Right cardiac atrium (tissue), 5 donors: Measurements from ENCODE around the gene TRIO. TPM values are rescaled to one million over a fixed set of nuclear protein-coding genes. Genes with fewer than 3 reads are reported as not detected.
A peak's percentile ranks its signal among the peaks of the same experiment; 100 is the strongest.

ENCODE experiments used
- ATAC-seq, 2 donors: fragments of 200-7000 bp; cut with Tn5 transposase; one replicate each; pipeline versions ENCODE4 v1.8.0 to v1.9.1; 2020; ENCODE audit warnings: moderate library complexity in 2 of 2, mild to moderate bottlenecking in 1 of 2
- DNase-seq, 3 donors: peaks; one replicate each; pipeline ENCODE4 v3.0.0-alpha.2; 2020
- H3K27ac ChIP-seq: one replicate; pipeline ENCODE4 v1.5.1; 2013; ENCODE audit warnings: mild to moderate bottlenecking, low read length, control low read depth, moderate library complexity
- H3K27me3 ChIP-seq: one replicate; pipeline ENCODE4 v1.6.1; 2013; ENCODE audit not compliant: control insufficient read depth, insufficient read depth
- H3K4me1 ChIP-seq: one replicate; pipeline ENCODE4 v1.6.1; 2013; ENCODE audit warnings: low read length; ENCODE audit not compliant: control insufficient read depth, insufficient read depth
- H3K4me3 ChIP-seq: one replicate; pipeline ENCODE4 v1.5.1; 2013; ENCODE audit warnings: low read length, control low read depth
- H3K9me3 ChIP-seq: one replicate; pipeline ENCODE4 v1.6.1; 2013; ENCODE audit warnings: low read length; ENCODE audit not compliant: control insufficient read depth
- WGBS: extraction: QIAGEN DNeasy Blood & Tissue Kit; methylation state at CpG from one replicate; pipeline ENCODE4 v1.1.7; 2013; 5-methylcytosine and 5-hydroxymethylcytosine counted together
- intact Hi-C, 4 donors: fragments of 100-400 bp; cut with DNase I; formaldehyde crosslinking; loops; one replicate each; pipeline versions ENCODE4 v1.11.0 to v1.14.0; 2022 to 2023
- polyA plus RNA-seq: library from polyadenylated mRNA; stranded (reverse); fragments of 200-250 nt; gene quantifications from one replicate; pipeline ENCODE4 v1.2.3, GENCODE V29; 2013
- total RNA-seq, 4 donors: library from RNA; stranded (reverse); fragmentation: NEBNext Ultra II Directional; extraction: Animal tissue kit (Norgen Biotek cat#: 25700); gene quantifications; one replicate each; pipeline ENCODE4 v1.2.1, GENCODE V29; 2021
- donor health status: healthy with polysubstance abuse.
- donor health status: DM: no; HTN: yes; CAD: no.
- donor health status: DM: no; HTN: no; CAD: no.
- donor health status: DM: no; HTN: yes; CAD: no; lungs with severe emphysema.
- donor health status: DM: yes; HTN: yes; CAD: no.

The TRIO gene
- total and polyA plus RNA-seq, 5 donors = 31.3 to 66.0 (median 54.1) TPM

GRCh38 chr5:14156650-14157492 is 13.7 kb downstream of the TRIO start:
- H3K9me3 ChIP-seq = peaks cover 2% of the 10 kb centered on the region
- peak overlapping the region; percentile 21 for H3K4me3 ChIP-seq
- H3K27me3 ChIP-seq = no peaks in the 10 kb centered on the region
- no peak overlapping the region for H3K27ac ChIP-seq
- intact Hi-C loops = no loop called here
- peaks cover 21% of the 10 kb centered on the region for H3K4me1 ChIP-seq
- ATAC-seq (peak; percentile 79 to 84), DNase-seq (no peak)
- WGBS = 41% methylated on average over 8 of the region's 8 CpGs

GRCh38 chr5:14157493-14157782 is 14.3 kb downstream of the TRIO start:
- Histone ChIP-seq H3K4me1 (peaks cover 23% of the 10 kb centered on the region), H3K27me3 (no peaks in the 10 kb centered on the region), H3K4me3 (no peak overlapping the region), H3K9me3 (peaks cover 2% of the 10 kb centered on the region), H3K27ac (no peak overlapping the region)
- ATAC-seq = no peak
- WGBS = 93% methylated on average over 3 of the region's 3 CpGs
- DNase-seq = no peak
- intact Hi-C loops = no loop called here

- Histone ChIP-seq H3K9me3 (peaks cover 2% of the 10 kb centered on the region), H3K27ac (no peak overlapping the region), H3K4me3 (no peak overlapping the region), H3K27me3 (no peaks in the 10 kb centered on the region), H3K4me1 (peaks cover 15% of the 10 kb centered on the region)
- DNase-seq (no peak), ATAC-seq (no peak)
- 92% methylated on average over 11 of the region's 11 CpGs for WGBS
- intact Hi-C loops = no loop called here
These were observed 15.9 kb downstream of the TRIO start for GRCh38 chr5:14158890-14159666.

GRCh38 chr5:14161825-14162556 is 18.8 kb downstream of the TRIO start:
- no peak overlapping the region for H3K4me3 ChIP-seq
- intact Hi-C loops = no loop called here
- H3K27me3 ChIP-seq = no peaks in the 10 kb centered on the region
- ATAC-seq (no peak), DNase-seq (no peak)
- WGBS = 77% methylated on average over 7 of the region's 7 CpGs
- no peak overlapping the region for H3K27ac ChIP-seq
- H3K9me3 ChIP-seq = peaks cover 4% of the 10 kb centered on the region
- H3K4me1 ChIP-seq = peaks cover 16% of the 10 kb centered on the region

- Histone ChIP-seq H3K4me1 (peaks cover 16% of the 10 kb centered on the region), H3K9me3 (peaks cover 9% of the 10 kb centered on the region), H3K4me3 (no peak overlapping the region), H3K27me3 (no peaks in the 10 kb centered on the region), H3K27ac (no peak overlapping the region)
- intact Hi-C loops = no loop called here
- ATAC-seq = no peak
- DNase-seq = no peak
- 87% methylated on average over 7 of the region's 7 CpGs for WGBS
These were observed 21.3 kb downstream of the TRIO start for GRCh38 chr5:14164164-14165163.

GRCh38 chr5:14165375-14166106 is 22.4 kb downstream of the TRIO start:
- no peak overlapping the region for H3K27ac ChIP-seq
- DNase-seq (no peak), ATAC-seq (peak in 1 of 2 donors; percentile 73)
- intact Hi-C loops = no loop called here
- 82% methylated on average over 9 of the region's 9 CpGs for WGBS
- H3K9me3 ChIP-seq = peaks cover 9% of the 10 kb centered on the region
- H3K4me1 ChIP-seq = peaks cover 18% of the 10 kb centered on the region
- no peak overlapping the region for H3K4me3 ChIP-seq
- no peaks in the 10 kb centered on the region for H3K27me3 ChIP-seq

- no peaks in the 10 kb centered on the region for H3K27me3 ChIP-seq
- H3K27ac ChIP-seq = no peak overlapping the region
- intact Hi-C loops = no loop called here
- DNase-seq (no peak), ATAC-seq (no peak)
- H3K4me1 ChIP-seq = peaks cover 12% of the 10 kb centered on the region
- H3K4me3 ChIP-seq = no peak overlapping the region
- WGBS = 80% methylated on average over 8 of the region's 8 CpGs
- H3K9me3 ChIP-seq = peaks cover 9% of the 10 kb centered on the region
These were observed 23.3 kb downstream of the TRIO start for GRCh38 chr5:14166437-14166836.

- WGBS = 78% methylated on average over 5 of the region's 5 CpGs
- no peak overlapping the region for H3K27ac ChIP-seq
These were observed 24.2 kb downstream of the TRIO start for GRCh38 chr5:14167211-14167845.

GRCh38 chr5:14168144-14168792 is 25.1 kb downstream of the TRIO start:
- Histone ChIP-seq H3K27me3 (no peaks in the 10 kb centered on the region), H3K4me1 (peaks cover 14% of the 10 kb centered on the region), H3K27ac (peak overlapping the region; percentile 61), H3K4me3 (no peak overlapping the region), H3K9me3 (peaks cover 10% of the 10 kb centered on the region)
- DNase-seq (no peak), ATAC-seq (peak in 1 of 2 donors; percentile 8)
- intact Hi-C loops = no loop called here
- WGBS = 50% methylated on average over 6 of the region's 6 CpGs

More at GRCh38 chr5:14167211-14167845, 24.2 kb downstream of the TRIO start:
- Histone ChIP-seq H3K4me3 (no peak overlapping the region), H3K27me3 (no peaks in the 10 kb centered on the region), H3K4me1 (peaks cover 12% of the 10 kb centered on the region), H3K9me3 (peaks cover 9% of the 10 kb centered on the region)
- intact Hi-C loops = no loop called here
- DNase-seq (no peak), ATAC-seq (peak in 1 of 2 donors; percentile 49)
